Stimulated activated CD8-positive, alpha-beta memory T cell treated with anti-CD3 and anti-CD28 coated beads, Interleukin-12 subunit alpha, Interleukin-12 subunit beta, amount 100 ng/mL, for 24 hours (primary cell): ENCODE data around the gene RAB20.

Source experiments
- DNase-seq: peaks from one replicate; pipeline ENCODE4 v3.0.0-alpha.2; 2020; ENCODE audit errors: extremely low read depth

RAB20 gene

DNA sequence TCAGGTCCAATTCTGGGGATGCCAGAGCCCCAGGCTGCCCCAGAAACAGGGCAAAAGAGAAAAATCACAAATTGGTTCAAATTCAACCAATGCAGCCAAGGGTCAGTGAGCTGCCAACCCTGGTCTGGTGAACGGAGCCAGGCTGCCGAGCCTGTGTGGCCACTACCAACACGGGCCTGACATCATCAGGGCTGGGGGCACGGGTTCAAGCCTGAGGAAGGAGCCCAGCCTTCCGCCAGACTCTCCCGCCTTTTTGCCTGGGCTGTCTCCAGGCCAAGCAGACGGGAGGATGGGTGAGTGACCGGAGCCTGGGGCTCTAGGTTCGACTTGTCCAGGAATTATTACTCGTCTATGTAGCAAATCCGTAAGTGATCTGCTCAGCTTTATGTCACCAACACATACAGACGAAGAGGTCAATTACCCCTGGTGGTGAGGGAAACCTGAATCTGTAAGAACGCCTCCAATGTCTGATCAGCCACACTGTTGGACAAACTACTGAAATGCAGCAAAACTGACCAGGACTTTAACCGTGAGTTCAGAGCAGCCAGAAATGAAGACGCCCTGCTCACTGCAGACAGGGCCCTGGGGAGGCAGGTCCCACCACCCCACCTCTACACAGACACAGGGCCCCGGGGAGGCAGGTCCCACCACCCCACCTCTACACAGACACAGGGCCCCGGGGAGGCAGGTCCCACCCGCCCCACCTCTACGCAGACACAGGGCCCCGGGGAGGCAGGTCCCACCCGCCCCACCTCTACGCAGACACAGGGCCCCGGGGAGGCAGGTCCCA, 31.8 kb downstream of the RAB20 start:
- DNase-seq, result no peak

DNA sequence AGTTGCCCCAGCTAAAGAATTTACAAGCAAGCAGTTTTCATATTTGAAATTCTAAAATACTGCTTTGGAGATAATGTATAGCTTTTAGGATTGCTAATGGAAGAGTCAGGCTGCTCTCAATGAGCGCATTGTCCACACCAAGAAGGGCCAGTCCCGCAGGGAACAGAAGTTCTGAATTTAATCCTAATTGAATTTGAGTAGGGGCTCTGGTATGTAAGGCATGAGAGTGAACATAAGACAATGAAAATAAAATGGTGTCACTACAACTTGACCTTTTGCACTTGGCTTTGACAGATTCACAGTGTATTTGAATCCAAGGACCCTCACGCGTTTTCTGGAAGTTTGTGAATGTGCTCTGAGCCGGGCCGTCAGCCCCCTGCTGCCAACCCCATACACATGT, 32.6 kb downstream of the RAB20 start:
- DNase-seq, result no peak

- DNase-seq, result no peak
These were observed 33.2 kb downstream of the RAB20 start for GRCh38 chr13:110528371-110528770.

DNA sequence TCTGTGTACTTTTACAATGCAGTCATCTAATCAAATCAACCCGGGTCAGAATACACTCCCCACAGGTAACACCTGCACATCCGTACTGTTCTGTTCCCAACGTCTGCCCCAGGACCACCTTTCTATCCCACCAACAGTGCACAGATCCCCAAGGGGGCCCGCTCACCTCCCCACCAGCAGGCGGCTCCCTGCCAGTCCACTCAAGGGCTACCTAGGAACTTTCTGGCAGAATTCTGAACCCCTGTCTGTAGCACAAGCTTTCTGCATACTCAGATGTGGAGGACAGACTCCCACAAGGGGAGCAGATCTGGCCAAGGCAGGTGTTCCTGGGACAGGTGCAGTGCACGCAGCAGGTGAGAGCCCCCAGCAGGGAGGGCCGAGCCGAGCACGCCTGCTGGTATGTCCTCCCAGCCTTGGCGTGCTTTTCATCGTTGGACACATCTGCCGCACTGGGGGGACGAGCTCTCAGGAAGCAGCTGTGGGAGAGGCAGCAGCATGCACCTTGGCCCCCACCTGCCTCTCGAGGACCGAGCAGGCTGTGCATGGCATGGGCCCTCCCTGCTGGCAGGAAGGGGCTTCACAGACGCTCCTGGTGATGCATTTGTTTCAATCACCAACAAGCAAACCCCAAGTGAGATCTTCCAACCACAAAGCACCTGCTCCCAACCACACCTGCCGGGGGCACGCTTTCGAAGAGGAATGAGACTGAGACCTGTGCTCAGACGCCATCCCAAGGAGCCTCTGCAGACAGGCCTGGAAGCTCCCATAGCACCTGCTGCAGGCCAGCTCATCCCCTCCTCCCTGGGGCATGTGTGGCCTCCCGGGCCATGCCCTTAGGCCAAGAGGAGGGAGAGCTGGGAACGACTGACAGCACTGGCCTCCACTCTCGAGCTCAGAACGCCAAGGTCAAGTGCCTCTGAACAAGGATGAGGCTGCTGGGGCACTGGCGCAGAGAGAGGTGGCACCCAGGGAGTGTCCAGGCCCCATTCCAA, 35.9 kb downstream of the RAB20 start:
- DNase-seq, result no peak

- DNase-seq, result no peak
These were observed 36.8 kb downstream of the RAB20 start for GRCh38 chr13:110524541-110525257.

DNA sequence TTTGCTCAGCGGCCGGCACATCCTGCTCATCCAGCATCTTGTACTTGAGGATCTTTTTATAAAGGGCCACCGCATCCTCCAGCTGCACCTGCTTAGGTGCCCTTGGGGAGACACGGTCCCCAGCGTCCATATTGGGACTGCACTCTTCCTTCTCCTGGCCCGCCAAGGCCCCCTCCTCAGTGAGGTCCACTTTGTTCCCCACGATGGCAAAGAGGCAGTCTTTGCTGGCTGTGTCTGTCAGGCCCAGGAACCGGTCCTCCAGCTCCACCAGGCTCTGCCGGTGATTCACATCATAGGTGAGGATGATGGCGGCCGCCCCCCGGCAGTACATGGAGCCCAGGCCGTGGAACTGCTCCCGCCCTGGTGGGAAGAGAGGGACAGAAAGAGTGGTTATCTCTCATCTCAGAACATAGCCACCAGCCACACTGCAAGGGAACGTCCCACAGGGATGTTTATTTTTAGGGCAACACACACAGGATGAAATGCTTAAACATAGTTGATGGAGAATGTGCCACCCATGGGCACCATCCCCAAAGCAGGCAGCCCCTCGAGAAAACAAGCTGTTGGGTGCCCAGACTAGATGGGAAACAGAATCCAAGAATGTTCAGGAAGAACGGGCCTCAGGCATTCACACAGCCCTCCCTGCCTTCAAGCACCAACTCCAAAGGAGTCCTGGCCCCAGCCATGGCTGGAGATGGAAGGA, 37.5 kb downstream of the RAB20 start:
- no peak for DNase-seq

- no peak for DNase-seq
These were observed 38.3 kb downstream of the RAB20 start for GRCh38 chr13:110523180-110523579.

DNA sequence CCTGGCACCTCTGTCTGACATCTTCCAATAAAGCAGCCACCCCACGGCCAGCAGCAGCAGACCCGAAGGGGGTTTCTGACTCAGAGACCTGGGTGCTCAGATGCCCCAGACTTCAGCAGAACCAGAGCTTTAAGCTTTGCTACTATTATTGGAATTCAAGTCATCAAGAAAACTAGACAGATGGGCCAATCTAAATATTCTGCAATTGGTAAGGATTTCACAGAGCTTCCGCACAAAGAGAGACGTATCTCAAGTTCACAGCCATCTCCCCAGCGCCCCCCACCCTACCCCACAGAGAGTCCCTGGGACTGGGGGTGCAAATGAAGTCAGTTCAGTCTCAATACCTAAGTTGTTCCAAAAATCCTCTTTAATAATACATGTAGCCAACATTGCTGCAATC, 38.8 kb downstream of the RAB20 start:
- DNase-seq, result no peak

DNA sequence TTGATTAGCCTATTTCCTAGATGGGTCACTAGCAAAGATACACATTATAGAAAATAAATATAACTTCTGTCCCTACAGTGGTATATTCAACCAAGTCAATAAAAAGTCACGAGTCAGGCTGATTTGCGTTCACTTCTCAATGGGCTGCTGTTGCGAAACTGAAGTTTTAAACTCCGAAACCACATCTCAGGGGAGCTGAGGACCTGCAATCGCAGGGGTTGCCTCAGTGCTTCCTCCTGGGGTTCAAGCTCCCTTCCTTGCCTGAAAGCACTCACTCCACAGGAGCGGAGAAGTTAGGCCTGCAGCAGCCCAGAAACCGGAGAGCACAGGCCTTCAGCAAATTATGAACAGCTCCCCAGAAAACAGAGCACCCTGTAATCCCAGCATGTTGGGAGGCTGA, 39.6 kb downstream of the RAB20 start:
- DNase-seq, result no peak

- DNase-seq, result no peak
These were observed 40.2 kb downstream of the RAB20 start for GRCh38 chr13:110521296-110521680.

DNA sequence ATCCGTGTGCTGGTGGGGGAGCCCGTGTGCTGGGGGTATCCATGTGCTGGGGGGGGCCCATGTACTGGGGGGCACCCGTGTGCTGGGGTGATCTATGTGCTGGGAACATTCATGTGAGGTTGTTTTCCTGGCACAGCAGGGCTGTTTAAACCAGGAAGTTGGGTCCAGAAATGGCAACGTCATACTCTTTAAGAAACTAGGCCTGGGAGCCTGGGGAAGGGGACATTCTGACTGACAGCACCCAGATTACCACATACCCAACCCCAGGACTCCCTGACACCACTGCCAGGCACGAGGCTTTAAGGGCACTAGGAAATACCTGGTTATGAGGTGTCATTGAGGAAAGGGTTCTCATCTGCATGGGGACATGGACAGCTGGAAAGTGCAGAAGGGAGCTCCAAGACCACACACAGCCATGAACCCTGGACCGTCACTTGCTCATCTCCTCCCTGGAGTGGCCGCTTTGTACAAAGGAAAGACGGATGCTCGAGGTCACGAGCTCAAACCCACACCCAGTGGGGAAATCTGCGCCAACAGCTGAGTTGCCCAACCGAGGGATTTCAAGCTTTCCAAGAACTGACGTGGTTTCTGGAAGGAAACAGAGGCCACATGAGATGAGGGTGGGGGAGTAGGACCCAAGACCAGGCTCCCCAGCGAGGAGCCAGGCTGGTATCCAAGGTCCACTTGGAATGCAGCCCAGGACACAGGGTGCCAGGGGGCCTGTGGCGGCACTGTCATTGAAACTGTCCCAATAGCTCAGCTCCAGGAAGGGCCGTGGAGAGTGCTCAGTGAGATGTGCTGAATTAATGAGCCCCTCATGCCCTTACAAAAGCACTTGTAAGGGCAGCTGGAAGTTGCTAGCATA, 40.9 kb downstream of the RAB20 start:
- DNase-seq, result no peak

- DNase-seq, result no peak
These were observed 42.0 kb downstream of the RAB20 start for GRCh38 chr13:110519506-110519905.

DNA sequence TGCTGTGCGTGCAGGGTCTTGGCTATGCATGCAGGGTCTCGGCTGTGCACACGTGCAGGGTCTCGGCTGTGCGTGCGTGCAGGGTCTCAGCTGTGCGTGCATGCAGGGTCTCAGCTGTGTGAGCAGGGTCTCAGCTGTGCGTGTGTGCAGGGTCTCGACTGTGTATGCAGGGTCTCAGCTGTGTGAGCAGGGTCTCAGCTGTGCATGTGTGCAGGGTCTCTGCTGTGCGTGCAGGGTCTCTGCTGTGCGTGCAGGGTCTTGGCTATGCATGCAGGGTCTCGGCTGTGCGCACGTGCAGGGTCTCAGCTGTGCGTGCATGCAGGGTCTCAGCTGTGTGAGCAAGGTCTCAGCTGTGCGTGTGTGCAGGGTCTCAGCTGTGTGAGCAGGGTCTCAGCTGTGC, 42.5 kb downstream of the RAB20 start:
- DNase-seq, result no peak

GRCh38 chr13:110518571-110518970, 43.0 kb downstream of the RAB20 start:
- DNase-seq, result no peak

- DNase-seq, result no peak
These were observed 43.3 kb downstream of the RAB20 start for GRCh38 chr13:110518226-110518525.

GRCh38 chr13:110517505-110518225, 43.9 kb downstream of the RAB20 start:
- DNase-seq, result no peak

- DNase-seq, result no peak
These were observed 45.0 kb downstream of the RAB20 start for GRCh38 chr13:110516500-110516899.

DNA sequence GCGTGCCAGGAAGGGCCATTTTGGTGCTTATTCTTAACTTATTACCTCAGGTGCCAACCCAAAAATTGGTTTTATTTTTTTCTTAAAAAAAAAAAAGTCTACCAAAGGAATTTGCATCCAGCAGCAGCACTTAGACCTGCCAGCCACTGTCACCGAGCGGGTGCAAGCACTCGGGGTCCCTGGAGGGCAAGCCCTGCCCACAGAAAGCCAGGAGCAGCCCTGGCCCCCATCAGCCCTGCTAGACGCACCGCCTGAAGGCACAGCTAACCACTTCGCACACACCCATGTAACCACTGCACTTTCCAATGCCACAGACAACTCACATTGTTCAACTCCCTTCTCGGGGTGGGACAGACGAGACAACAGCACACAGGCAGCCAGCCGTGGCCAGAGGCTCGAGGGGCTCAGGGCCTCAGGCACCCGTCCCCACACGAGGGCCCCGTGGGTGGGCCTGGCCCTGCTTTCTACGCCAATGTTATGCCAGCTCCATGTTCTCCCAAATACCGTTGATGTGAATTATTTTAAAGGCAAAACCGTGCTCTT, 49.3 kb downstream of the RAB20 start:
- no peak for DNase-seq

DNA sequence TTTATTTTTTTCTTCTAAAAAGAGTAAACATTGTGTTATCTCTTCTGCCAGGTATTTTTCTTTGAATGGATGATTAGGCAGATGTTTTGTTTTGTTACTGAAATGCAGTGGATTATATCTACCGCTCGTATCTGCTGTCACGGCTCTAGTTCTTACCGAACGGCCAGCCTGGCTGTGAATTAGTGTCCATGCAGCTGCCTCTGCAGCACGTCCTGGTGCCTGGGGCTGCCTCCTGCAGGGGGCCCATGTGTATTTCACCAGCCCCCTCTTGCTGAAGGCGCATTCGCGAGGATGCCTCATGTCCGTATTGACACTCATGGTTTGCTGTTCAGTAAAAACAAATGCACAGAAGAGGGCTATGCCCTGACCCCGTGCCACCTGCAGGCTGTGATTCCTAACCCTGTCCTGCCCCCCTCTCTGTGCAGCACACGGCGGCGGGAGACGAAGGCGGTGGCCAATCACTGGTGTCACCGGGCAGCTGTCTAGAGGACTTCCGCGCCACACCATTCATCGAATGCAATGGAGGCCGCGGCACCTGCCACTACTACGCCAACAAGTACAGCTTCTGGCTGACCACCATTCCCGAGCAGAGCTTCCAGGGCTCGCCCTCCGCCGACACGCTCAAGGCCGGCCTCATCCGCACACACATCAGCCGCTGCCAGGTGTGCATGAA, 49.9 kb downstream of the RAB20 start:
- no peak for DNase-seq
